K562 (cell line): Measurements from ENCODE around the gene ZFYVE21. TPM values are rescaled to one million over a fixed set of nuclear protein-coding genes. Genes with fewer than 3 reads are reported as not detected.

ENCODE experiments used
- ATAC-seq: fragments of 200-7000 bp; cut with Tn5 transposase; 3 replicates; pipeline ENCODE4 v1.9.1; 2020; ENCODE audit warnings: moderate library complexity
- BruUV-seq: library from RNA; stranded (reverse); fragments of 400-500 nt; replicated peaks from 2 replicates; lab custom pipeline; 2021; lab: Mats Ljungman, UMichigan
- CTCF ChIA-PET: fragments of 300-600 bp; formaldehyde crosslinking; extraction: SDS; loops from one replicate; lab custom pipeline; 2021; ENCODE audit warnings: low intra/inter-chr PET ratio; lab: Yijun Ruan, JAX
- POLR2A ChIA-PET: fragments of 300-600, 350-650 bp; sonication (Branson Sonifier 250); formaldehyde crosslinking; extraction: SDS; loops from one replicate; lab custom pipeline; 2021; ENCODE audit warnings: antibody characterized with exemption, inconsistent platforms; lab: Yijun Ruan, JAX
- DNase-seq, 4 experiments: peaks; one replicate each; pipeline versions ENCODE4 v3.0.0 to v3.0.0-alpha.2; 2011 to 2018; ENCODE audit warnings: low spot score in 3 of 4, mixed read lengths in 3 of 4; ENCODE audit errors: extremely low read depth in 1 of 4
- FAIRE-seq: peaks from 2 replicates; lab custom pipeline; 2011; peaks lifted over from hg19 to GRCh38; lab: Jason Lieb, UNC
- H2AFZ ChIP-seq: 2 replicates; pipeline ENCODE4 v1.6.0; 2011; ENCODE audit warnings: low read depth, low read length, control low read depth, inconsistent platforms
- H3K27ac ChIP-seq: fragments of 200-600 bp; 3 replicates; pipeline ENCODE4 v1.8.0; 2011; ENCODE audit warnings: low read depth, mild to moderate bottlenecking, control low read depth, inconsistent platforms, low read length, moderate library complexity, mixed read lengths; ENCODE audit errors: extremely low read depth
- H3K27me3 ChIP-seq, 2 experiments: fragments of 300-600 bp in 1 of 2; 2 replicates in 1 of 2; 3 replicates in 1 of 2; pipeline versions ENCODE4 v1.6.0 to v1.8.0; 2011; ENCODE audit warnings: inconsistent platforms in 2 of 2, low read length in 2 of 2, mild to moderate bottlenecking in 1 of 2, mixed read lengths in 1 of 2, moderate library complexity in 1 of 2; ENCODE audit not compliant: control insufficient read depth in 2 of 2, insufficient read depth in 2 of 2
- H3K36me3 ChIP-seq: fragments of 300-600 bp; 3 replicates; pipeline ENCODE4 v1.8.0; 2011; ENCODE audit warnings: mild to moderate bottlenecking, low read length, inconsistent platforms; ENCODE audit not compliant: control insufficient read depth, insufficient read depth
- H3K4me1 ChIP-seq, 2 experiments: fragments of 200-600 bp in 1 of 2; replicated peaks in 1 of 2; 2 replicates in 1 of 2; 3 replicates in 1 of 2; pipeline versions ENCODE4 v1.5.1 to v1.8.0; 2011; ENCODE audit warnings: inconsistent platforms in 2 of 2, low read length in 2 of 2, mild to moderate bottlenecking in 1 of 2, mixed read lengths in 1 of 2, moderate library complexity in 1 of 2; ENCODE audit not compliant: control insufficient read depth in 2 of 2, insufficient read depth in 2 of 2
- H3K4me2 ChIP-seq: 2 replicates; pipeline ENCODE4 v1.6.1; 2011; ENCODE audit warnings: low read length, control low read depth, inconsistent platforms, mixed read lengths; ENCODE audit not compliant: insufficient read depth
- H3K4me3 ChIP-seq: fragments of 200-600 bp; sonication (generic), shearing (Covaris generic); 2 replicates; pipeline ENCODE4 v1.5.1; 2016; ENCODE audit warnings: control low read depth, inconsistent platforms
- H3K79me2 ChIP-seq: fragments of 200-600 bp; 3 replicates; pipeline ENCODE4 v1.8.0; 2011; ENCODE audit warnings: low read length, inconsistent platforms; ENCODE audit not compliant: control insufficient read depth, insufficient read depth
- H3K9ac ChIP-seq, 2 experiments: 2 replicates each; pipeline versions ENCODE4 v1.6.0 to v1.6.1; 2011; ENCODE audit warnings: low read depth in 2 of 2, low read length in 2 of 2, control low read depth in 1 of 2, inconsistent platforms in 1 of 2, mild to moderate bottlenecking in 1 of 2, mixed read lengths in 1 of 2; ENCODE audit not compliant: insufficient read depth in 1 of 2
- H3K9me1 ChIP-seq: one replicate; pipeline ENCODE4 v1.6.0; 2011; ENCODE audit warnings: inconsistent platforms, mild to moderate bottlenecking, low read length, moderate library complexity; ENCODE audit not compliant: control insufficient read depth, insufficient read depth
- H3K9me3 ChIP-seq: replicated peaks from 2 replicates; pipeline ENCODE4 v1.5.1; 2011; ENCODE audit warnings: low read depth, low read length, inconsistent platforms; ENCODE audit not compliant: control insufficient read depth, insufficient read depth
- H4K20me1 ChIP-seq: replicated peaks from 2 replicates; pipeline ENCODE4 v1.6.1; 2011; ENCODE audit warnings: low read length, inconsistent platforms, mixed read lengths; ENCODE audit not compliant: control insufficient read depth, insufficient read depth
- HNRNPUL1 ChIP-seq: fragments of 200-400 bp; formaldehyde crosslinking; IDR thresholded peaks from 2 replicates; pipeline ENCODE4 v1.6.1; 2017; ENCODE audit warnings: low read length
- ILF3 ChIP-seq: fragments of 450-650 bp; IDR thresholded peaks from 2 replicates; pipeline ENCODE4 v1.6.1; 2018; ENCODE audit warnings: antibody characterized with exemption, mild to moderate bottlenecking, moderate library complexity, borderline replicate concordance
- JUND ChIP-seq, 2 experiments: IDR thresholded peaks; 2 replicates in 1 of 2; 3 replicates in 1 of 2; pipeline ENCODE4 v1.6.1; 2011; ENCODE audit warnings: borderline replicate concordance in 2 of 2, low read depth in 2 of 2, low read length in 2 of 2, improper control_type of control experiment in 1 of 2, missing biosample characterization in 1 of 2, missing genetic modification characterization in 1 of 2, missing genetic modification reagents in 1 of 2
- POLR3G ChIP-seq: IDR thresholded peaks from 2 replicates; pipeline ENCODE4 v1.6.1; 2011; ENCODE audit not compliant: insufficient read length, insufficient replicate concordance; ENCODE audit errors: extremely low read depth
- RBM22 ChIP-seq: fragments of 200-400 bp; formaldehyde crosslinking; IDR thresholded peaks from 2 replicates; pipeline ENCODE4 v1.6.1; 2018; ENCODE audit warnings: low read length, low read depth; ENCODE audit not compliant: poor library complexity, severe bottlenecking
- SIRT6 ChIP-seq: IDR thresholded peaks from one replicate; pipeline ENCODE4 v1.6.1; 2012; ENCODE audit warnings: low read depth, mild to moderate bottlenecking, control low read depth, inconsistent platforms, low read length, moderate library complexity
- SMAD3 ChIP-seq: fragments of 450-650 bp; formaldehyde crosslinking; conservative IDR thresholded peaks from 2 replicates; pipeline ENCODE4 v1.4.0; 2020; ENCODE audit warnings: mild to moderate bottlenecking
- SMARCA4 ChIP-seq: fragments of 450-650 bp; IDR thresholded peaks from 2 replicates; pipeline ENCODE4 v1.6.1; 2016
- TBP ChIP-seq: optimal IDR thresholded peaks from 2 replicates; pipeline ENCODE3; 2011; ENCODE audit warnings: low read depth, low read length, improper control_type of control experiment
- U2AF1 ChIP-seq: fragments of 200-400 bp; formaldehyde crosslinking; optimal IDR thresholded peaks from 2 replicates; pipeline ENCODE3; 2017; ENCODE audit warnings: mild to moderate bottlenecking, low read depth, low read length, moderate library complexity
- ZFP1 ChIP-seq: fragments of 450-650 bp; formaldehyde crosslinking; IDR thresholded peaks from 2 replicates; pipeline ENCODE4 v1.4.0; 2020; ENCODE audit warnings: mild to moderate bottlenecking, mixed read lengths
- ZNF75A ChIP-seq: fragments of 450-650 bp; formaldehyde crosslinking; IDR thresholded peaks from 2 replicates; pipeline ENCODE4 v1.4.0; 2020; ENCODE audit warnings: mild to moderate bottlenecking
- WGBS: fragments of 100-300 bp; shearing (Covaris generic); methylation state at CpG from one replicate; pipeline ENCODE4 v1.1.6; 2016; ENCODE audit warnings: low coverage, mixed read lengths; ENCODE audit not compliant: insufficient coverage; ENCODE audit errors: missing lambda C conversion rate; 5-methylcytosine and 5-hydroxymethylcytosine counted together
- in situ Hi-C: fragments of 300-500 bp; cut with MboI; formaldehyde crosslinking; loops from 4 replicates; pipeline ENCODE4 v1.15.0; 2018; ENCODE audit warnings: inconsistent platforms, mixed read lengths
- intact Hi-C: fragments of 100-400 bp; cut with micrococcal nuclease; formaldehyde crosslinking; loops from 2 replicates; pipeline ENCODE4 v1.14.2; 2022
- polyA plus RNA-seq, 8 experiments: library from polyadenylated mRNA; depleted of rRNA in 4 of 8; stranded (reverse) in 5 of 8; unstranded in 3 of 8; fragments of >200 nt; fragmentation: Nextera tagmentation in 2 of 8; fragmentation: Illumina TruSeq in 1 of 8; extraction: Ambion mirVana in 2 of 8; extraction: Trizol in 1 of 8; gene quantifications; 2 replicates each; pipeline versions ENCODE4 v1.2.1 to v1.2.3, GENCODE V29; 2011 to 2014; ENCODE audit warnings: inconsistent platforms in 1 of 8, missing spikeins in 1 of 8
- total RNA-seq, 7 experiments: library from RNA; depleted of rRNA in 6 of 7; stranded (reverse); fragments of >200 nt in 6 of 7; fragmentation: Illumina TruSeq in 2 of 7; extraction: Trizol in 2 of 7; gene quantifications; 2 replicates each; pipeline versions ENCODE4 v1.2.1 to v1.2.3, GENCODE V29; 2011 to 2021; ENCODE audit warnings: low replicate concordance in 1 of 7
- TF ChIP-seq, protein P1 (sequence below), 2 experiments: fragments of 250-450 bp in 1 of 2; fragments of 450-650 bp in 1 of 2; sonication (Bioruptor Pico) in 1 of 2; IDR thresholded peaks; 2 replicates each; pipeline versions ENCODE4 v1.6.1 to v1.8.0; 2016 to 2021; ENCODE audit warnings: mild to moderate bottlenecking in 2 of 2, moderate library complexity in 2 of 2, missing compliant biosample characterization in 1 of 2, missing genetic modification characterization in 1 of 2
- TF ChIP-seq, protein P2 (sequence below), 3 experiments: IDR thresholded peaks in 2 of 3; conservative IDR thresholded peaks in 1 of 3; 2 replicates each; pipeline ENCODE4 v1.5.1; 2011 to 2012; ENCODE audit warnings: low read length in 3 of 3, mild to moderate bottlenecking in 3 of 3, control low read depth in 2 of 3, improper control_type of control experiment in 1 of 3, inconsistent platforms in 1 of 3, low read depth in 1 of 3, mixed read lengths in 1 of 3, moderate library complexity in 1 of 3; ENCODE audit not compliant: insufficient read depth in 2 of 3

ZFYVE21 gene
- total and polyA plus RNA-seq, 9 of the 15 experiments (the other 6 are each of a cell fraction or from before 2014, with no cell fraction given): 0.90 to 23.1 (median 15.6) TPM

DNA sequence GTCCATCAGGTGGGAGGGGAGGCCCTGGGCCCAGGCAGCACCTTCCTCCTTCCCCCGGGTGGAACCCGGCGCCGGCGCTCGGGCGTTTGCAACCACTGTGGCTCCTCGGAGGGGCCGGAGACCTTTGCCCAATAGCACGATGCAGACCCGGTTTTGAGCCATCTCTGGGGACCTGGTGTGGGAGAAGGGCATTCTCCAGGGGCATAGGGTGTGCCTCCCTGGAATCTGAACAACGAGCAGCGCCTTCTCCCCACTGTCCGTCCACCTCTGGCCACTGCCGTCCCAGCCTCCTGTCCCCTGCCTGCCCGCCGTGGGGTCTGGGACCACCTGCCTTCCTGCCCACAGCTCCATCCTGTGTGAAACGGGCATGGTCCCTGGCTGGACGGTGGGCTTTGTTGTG, 12.5 kb downstream of the ZFYVE21 start:
- ChIA-PET CTCF (no interaction called here), POLR2A (interaction anchor here (0.7 kb wide), 1 partner anchor 385 kb away, joined by 3 read pairs; no protein-coding TSS in a partner anchor)
- Histone ChIP-seq H3K36me3 (peaks cover 63% of the 10 kb centered on the region; the same call in 2 of the 3 replicates), H3K79me2 (peaks cover 21% of the 10 kb centered on the region), H3K4me3 (no peak overlapping the region), H3K4me2 (no peak overlapping the region), H3K27ac (no peak overlapping the region), H3K9me3 (no peaks in the 10 kb centered on the region), H3K4me1 (peaks cover 10 to 64% of the 10 kb centered on the region in 2 experiments; a peak in 4 of 5 replicates), H3K27me3 (no peaks in the 10 kb centered on the region), H3K9ac (no peak overlapping the region; a peak in 1 of 4 replicates), H3K9me1 (no peaks in the 10 kb centered on the region), H4K20me1 (no peaks in the 10 kb centered on the region), H2AFZ (no peak overlapping the region)
- DNase-seq (no peak), FAIRE-seq (no peak), ATAC-seq (no peak)
- in situ Hi-C loops: no loop called here
- WGBS: 97% methylated on average over 9 of the region's 19 CpGs
- TF ChIP-seq ZFP1 (CRISPR knock-in tag) (no peak), JUND (IDR thresholded peaks at IDR 0.05; ENCODE audit: borderline replicate concordance, low read depth, low read length) (no peak), JUND (tag; IDR thresholded peaks at IDR 0.05; ENCODE audit: borderline replicate concordance, low read depth, low read length) (no peak), HNRNPUL1 (no peak), POLR3G (no peak), ZNF75A (CRISPR knock-in tag) (no peak), RBM22 (no peak), SIRT6 (no peak), U2AF1 (no peak), TBP (no peak), SMARCA4 (no peak), ILF3 (no peak), SMAD3 (no peak)
- TF ChIP-seq, protein P1, sequence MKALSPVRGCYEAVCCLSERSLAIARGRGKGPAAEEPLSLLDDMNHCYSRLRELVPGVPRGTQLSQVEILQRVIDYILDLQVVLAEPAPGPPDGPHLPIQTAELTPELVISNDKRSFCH (CRISPR knock-in tag; IDR thresholded peaks at IDR 0.05): no peak
- TF ChIP-seq, protein P1 (tag; IDR thresholded peaks at IDR 0.05): no peak
- TF ChIP-seq, protein P2, sequence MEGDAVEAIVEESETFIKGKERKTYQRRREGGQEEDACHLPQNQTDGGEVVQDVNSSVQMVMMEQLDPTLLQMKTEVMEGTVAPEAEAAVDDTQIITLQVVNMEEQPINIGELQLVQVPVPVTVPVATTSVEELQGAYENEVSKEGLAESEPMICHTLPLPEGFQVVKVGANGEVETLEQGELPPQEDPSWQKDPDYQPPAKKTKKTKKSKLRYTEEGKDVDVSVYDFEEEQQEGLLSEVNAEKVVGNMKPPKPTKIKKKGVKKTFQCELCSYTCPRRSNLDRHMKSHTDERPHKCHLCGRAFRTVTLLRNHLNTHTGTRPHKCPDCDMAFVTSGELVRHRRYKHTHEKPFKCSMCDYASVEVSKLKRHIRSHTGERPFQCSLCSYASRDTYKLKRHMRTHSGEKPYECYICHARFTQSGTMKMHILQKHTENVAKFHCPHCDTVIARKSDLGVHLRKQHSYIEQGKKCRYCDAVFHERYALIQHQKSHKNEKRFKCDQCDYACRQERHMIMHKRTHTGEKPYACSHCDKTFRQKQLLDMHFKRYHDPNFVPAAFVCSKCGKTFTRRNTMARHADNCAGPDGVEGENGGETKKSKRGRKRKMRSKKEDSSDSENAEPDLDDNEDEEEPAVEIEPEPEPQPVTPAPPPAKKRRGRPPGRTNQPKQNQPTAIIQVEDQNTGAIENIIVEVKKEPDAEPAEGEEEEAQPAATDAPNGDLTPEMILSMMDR (IDR thresholded peaks at IDR 0.05 in 2 of 3, conservative IDR thresholded peaks at IDR 0.05 in 1 of 3; ENCODE audit: insufficient read depth in 2 of 3, low read depth in 1 of 3, low read length in 3 of 3): no peak
- BruUV-seq: no TSS peak
- intact Hi-C loops: no loop called here
